Peyer's patch (tissue), 4 donors: ENCODE data around the gene TTI1.

Experiments used
- POLR2A ChIP-seq, 2 donors: fragments of 450-650 bp; IDR thresholded peaks; one replicate each; pipeline ENCODE4 v1.5.1; 2017; ENCODE audit warnings: antibody characterized with exemption in 2 of 2, mild to moderate bottlenecking in 2 of 2, moderate library complexity in 2 of 2
- TF ChIP-seq, protein P1 (sequence below), 6 experiments: fragments of 450-650 bp in 4 of 6; fragments of 200-600 bp in 2 of 6; sonication (generic) in 1 of 6; IDR thresholded peaks; one replicate each; pipeline ENCODE4 v1.5.1; 2017 to 2019; ENCODE audit warnings: antibody characterized with exemption in 6 of 6, mild to moderate bottlenecking in 3 of 6, moderate library complexity in 1 of 6

DNA sequence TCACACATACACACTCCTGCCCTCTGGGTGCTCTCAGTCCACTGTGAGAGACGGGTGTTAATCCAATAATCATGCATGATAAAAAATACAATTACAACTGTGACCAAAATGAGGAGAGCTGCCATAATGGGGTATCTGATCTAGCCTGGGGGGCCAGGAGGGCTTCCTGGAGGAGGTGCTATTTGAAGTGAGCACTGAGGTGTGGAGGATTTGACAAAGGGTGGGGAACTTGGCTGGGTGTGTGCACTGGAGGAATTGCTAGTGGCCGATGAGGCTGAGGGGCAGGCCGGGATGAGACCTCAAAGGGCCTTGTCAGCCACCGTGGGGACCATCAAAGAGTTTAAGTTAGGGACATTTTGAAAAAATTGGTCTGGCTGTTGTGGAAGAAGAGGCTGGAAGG lies 95.6 kb downstream of the TTI1 start:
- TF ChIP-seq, protein P1, sequence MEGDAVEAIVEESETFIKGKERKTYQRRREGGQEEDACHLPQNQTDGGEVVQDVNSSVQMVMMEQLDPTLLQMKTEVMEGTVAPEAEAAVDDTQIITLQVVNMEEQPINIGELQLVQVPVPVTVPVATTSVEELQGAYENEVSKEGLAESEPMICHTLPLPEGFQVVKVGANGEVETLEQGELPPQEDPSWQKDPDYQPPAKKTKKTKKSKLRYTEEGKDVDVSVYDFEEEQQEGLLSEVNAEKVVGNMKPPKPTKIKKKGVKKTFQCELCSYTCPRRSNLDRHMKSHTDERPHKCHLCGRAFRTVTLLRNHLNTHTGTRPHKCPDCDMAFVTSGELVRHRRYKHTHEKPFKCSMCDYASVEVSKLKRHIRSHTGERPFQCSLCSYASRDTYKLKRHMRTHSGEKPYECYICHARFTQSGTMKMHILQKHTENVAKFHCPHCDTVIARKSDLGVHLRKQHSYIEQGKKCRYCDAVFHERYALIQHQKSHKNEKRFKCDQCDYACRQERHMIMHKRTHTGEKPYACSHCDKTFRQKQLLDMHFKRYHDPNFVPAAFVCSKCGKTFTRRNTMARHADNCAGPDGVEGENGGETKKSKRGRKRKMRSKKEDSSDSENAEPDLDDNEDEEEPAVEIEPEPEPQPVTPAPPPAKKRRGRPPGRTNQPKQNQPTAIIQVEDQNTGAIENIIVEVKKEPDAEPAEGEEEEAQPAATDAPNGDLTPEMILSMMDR (IDR thresholded peaks at IDR 0.05) = no peak
- no peak for TF ChIP-seq POLR2A (IDR thresholded peaks at IDR 0.05)
